ENCODE data around the gene SNX25.
"Not testable (repeated sequence)": the region's sequence is repeated elsewhere in the genome, so short reads cannot be mapped to it uniquely, and the experiment has no call there.

DNA sequence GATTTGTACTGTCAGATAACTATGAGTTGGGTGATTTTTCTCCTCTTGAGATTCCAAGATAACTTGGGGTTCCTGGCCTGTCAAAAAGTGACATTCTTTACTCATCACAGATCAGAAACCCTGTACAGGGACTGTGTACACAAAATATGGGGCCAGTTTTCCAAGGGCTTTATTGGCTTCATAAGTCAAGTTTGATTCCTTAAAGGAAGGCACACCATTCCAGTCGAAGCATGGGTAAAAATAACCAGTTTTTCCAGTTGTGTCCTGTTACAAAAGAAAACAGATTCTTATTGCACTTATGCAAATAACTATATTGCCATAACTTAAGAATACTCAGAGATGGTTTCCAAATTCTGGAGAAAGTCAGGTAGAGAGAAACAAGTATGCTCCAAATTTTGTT is 116.3 kb downstream of the SNX25 start:
- TF ChIP-seq, protein P1, sequence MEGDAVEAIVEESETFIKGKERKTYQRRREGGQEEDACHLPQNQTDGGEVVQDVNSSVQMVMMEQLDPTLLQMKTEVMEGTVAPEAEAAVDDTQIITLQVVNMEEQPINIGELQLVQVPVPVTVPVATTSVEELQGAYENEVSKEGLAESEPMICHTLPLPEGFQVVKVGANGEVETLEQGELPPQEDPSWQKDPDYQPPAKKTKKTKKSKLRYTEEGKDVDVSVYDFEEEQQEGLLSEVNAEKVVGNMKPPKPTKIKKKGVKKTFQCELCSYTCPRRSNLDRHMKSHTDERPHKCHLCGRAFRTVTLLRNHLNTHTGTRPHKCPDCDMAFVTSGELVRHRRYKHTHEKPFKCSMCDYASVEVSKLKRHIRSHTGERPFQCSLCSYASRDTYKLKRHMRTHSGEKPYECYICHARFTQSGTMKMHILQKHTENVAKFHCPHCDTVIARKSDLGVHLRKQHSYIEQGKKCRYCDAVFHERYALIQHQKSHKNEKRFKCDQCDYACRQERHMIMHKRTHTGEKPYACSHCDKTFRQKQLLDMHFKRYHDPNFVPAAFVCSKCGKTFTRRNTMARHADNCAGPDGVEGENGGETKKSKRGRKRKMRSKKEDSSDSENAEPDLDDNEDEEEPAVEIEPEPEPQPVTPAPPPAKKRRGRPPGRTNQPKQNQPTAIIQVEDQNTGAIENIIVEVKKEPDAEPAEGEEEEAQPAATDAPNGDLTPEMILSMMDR (IDR thresholded peaks at IDR 0.05; ENCODE audit: low read depth, low read length, missing input control): not testable (repeated sequence)
- TF ChIP-seq, protein P2, sequence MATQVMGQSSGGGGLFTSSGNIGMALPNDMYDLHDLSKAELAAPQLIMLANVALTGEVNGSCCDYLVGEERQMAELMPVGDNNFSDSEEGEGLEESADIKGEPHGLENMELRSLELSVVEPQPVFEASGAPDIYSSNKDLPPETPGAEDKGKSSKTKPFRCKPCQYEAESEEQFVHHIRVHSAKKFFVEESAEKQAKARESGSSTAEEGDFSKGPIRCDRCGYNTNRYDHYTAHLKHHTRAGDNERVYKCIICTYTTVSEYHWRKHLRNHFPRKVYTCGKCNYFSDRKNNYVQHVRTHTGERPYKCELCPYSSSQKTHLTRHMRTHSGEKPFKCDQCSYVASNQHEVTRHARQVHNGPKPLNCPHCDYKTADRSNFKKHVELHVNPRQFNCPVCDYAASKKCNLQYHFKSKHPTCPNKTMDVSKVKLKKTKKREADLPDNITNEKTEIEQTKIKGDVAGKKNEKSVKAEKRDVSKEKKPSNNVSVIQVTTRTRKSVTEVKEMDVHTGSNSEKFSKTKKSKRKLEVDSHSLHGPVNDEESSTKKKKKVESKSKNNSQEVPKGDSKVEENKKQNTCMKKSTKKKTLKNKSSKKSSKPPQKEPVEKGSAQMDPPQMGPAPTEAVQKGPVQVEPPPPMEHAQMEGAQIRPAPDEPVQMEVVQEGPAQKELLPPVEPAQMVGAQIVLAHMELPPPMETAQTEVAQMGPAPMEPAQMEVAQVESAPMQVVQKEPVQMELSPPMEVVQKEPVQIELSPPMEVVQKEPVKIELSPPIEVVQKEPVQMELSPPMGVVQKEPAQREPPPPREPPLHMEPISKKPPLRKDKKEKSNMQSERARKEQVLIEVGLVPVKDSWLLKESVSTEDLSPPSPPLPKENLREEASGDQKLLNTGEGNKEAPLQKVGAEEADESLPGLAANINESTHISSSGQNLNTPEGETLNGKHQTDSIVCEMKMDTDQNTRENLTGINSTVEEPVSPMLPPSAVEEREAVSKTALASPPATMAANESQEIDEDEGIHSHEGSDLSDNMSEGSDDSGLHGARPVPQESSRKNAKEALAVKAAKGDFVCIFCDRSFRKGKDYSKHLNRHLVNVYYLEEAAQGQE (IDR thresholded peaks at IDR 0.05): not testable (repeated sequence)
- not testable (repeated sequence) for TF ChIP-seq SP1 (IDR thresholded peaks at IDR 0.05); HNF4G (IDR thresholded peaks at IDR 0.05); TAF1 (conservative IDR thresholded peaks at IDR 0.05); NR2F2 (IDR thresholded peaks at IDR 0.05); FOXA1 (IDR thresholded peaks at IDR 0.05); HNF4A (conservative IDR thresholded peaks at IDR 0.05); RAD21 (IDR thresholded peaks at IDR 0.05); RXRA (IDR thresholded peaks at IDR 0.05); JUND (IDR thresholded peaks at IDR 0.05)
- TF ChIP-seq, protein P3, sequence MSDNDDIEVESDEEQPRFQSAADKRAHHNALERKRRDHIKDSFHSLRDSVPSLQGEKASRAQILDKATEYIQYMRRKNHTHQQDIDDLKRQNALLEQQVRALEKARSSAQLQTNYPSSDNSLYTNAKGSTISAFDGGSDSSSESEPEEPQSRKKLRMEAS (IDR thresholded peaks at IDR 0.05): not testable (repeated sequence)
- TF ChIP-seq, protein P4, sequence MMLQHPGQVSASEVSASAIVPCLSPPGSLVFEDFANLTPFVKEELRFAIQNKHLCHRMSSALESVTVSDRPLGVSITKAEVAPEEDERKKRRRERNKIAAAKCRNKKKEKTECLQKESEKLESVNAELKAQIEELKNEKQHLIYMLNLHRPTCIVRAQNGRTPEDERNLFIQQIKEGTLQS (IDR thresholded peaks at IDR 0.05): not testable (repeated sequence)

All from liver (tissue), 3 donors.